Stimulated activated CD4-positive, alpha-beta T cell treated with anti-CD3 and anti-CD28 coated beads, Interleukin-15, amount 100 ng/mL, for 48 hours (primary cell): ENCODE data around the gene FAM83D.
A peak's percentile ranks its signal among the peaks of the same experiment; 100 is the strongest.

Source experiments
- DNase-seq, 2 donors: peaks; one replicate each; pipeline ENCODE4 v3.0.0-alpha.2; 2020; ENCODE audit warnings: low read depth in 2 of 2

Gene FAM83D, protein sequence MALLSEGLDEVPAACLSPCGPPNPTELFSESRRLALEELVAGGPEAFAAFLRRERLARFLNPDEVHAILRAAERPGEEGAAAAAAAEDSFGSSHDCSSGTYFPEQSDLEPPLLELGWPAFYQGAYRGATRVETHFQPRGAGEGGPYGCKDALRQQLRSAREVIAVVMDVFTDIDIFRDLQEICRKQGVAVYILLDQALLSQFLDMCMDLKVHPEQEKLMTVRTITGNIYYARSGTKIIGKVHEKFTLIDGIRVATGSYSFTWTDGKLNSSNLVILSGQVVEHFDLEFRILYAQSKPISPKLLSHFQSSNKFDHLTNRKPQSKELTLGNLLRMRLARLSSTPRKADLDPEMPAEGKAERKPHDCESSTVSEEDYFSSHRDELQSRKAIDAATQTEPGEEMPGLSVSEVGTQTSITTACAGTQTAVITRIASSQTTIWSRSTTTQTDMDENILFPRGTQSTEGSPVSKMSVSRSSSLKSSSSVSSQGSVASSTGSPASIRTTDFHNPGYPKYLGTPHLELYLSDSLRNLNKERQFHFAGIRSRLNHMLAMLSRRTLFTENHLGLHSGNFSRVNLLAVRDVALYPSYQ

DNA sequence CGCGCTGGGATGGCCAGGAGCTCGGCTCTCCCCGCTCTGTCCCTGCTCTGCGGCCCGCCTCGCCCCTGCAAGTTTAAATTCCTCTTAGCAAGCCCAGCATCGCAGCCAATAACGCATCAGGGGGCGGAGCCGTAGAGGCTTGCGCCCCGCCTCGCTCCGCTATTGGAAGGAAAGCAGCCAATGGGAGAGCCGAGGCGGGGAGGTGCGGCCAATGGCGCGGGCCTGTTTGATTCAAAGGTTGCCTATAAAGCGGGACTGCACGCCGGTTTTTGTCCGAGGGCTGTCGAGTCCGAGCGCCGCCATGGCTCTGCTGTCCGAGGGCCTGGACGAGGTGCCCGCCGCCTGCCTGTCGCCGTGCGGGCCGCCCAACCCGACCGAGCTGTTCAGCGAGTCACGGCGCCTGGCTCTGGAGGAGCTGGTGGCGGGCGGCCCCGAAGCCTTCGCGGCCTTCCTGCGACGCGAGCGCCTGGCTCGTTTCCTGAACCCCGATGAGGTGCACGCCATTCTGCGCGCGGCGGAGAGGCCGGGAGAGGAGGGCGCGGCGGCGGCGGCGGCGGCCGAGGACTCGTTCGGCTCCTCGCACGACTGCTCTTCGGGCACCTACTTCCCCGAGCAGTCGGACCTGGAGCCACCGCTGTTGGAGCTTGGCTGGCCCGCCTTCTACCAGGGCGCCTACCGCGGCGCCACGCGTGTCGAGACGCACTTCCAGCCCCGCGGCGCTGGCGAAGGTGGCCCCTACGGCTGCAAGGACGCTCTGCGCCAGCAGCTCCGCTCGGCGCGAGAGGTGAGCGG lies at the start of gene FAM83D:
FAM83D (plus strand) TSS at position 276 of the 792 bp plus-strand sequence; CDS start at position 302, 26 bp downstream.
- DNase-seq = peak; percentile 96 to 97

DNA sequence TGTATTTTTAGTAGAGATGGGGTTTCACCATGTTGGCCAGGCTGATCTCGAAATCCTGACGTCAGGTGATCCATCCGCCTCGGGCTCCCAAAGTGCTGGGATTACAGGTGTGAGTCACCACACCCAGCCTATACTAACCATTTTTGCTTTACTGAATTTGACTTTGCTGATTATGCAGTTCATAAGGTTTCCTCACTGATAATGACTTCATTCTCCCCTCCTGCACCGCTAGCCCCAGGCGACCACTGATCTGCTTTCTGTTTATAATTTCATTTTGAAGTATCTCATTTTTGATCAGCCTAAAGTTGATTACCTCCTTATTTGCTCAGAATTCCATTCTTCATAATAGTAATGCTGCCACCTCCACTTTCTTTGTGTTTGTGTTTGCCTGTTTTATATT lies 48.7 kb upstream of the FAM83D start:
- DNase-seq = no peak

DNA sequence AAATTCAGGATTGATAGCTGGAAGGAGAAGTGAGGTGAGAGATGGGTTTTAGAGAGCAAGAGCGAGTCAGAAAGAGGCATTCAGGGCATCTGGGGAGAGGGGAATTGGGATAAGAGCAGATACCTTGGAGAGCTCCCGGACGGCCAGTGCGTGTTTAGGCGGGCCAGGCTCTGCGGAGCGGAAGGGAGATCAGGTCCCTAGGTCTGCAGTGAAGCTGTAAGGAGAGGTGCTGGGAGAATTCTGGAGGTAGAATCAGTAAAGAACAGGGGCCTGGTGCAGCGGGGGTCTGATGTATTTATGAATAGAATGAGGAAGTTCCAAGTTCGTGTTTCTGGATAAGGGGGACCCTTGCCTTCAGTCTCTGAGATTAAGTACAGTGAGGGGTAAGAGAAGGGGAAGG lies 47.4 kb upstream of the FAM83D start:
- no peak for DNase-seq

DNA sequence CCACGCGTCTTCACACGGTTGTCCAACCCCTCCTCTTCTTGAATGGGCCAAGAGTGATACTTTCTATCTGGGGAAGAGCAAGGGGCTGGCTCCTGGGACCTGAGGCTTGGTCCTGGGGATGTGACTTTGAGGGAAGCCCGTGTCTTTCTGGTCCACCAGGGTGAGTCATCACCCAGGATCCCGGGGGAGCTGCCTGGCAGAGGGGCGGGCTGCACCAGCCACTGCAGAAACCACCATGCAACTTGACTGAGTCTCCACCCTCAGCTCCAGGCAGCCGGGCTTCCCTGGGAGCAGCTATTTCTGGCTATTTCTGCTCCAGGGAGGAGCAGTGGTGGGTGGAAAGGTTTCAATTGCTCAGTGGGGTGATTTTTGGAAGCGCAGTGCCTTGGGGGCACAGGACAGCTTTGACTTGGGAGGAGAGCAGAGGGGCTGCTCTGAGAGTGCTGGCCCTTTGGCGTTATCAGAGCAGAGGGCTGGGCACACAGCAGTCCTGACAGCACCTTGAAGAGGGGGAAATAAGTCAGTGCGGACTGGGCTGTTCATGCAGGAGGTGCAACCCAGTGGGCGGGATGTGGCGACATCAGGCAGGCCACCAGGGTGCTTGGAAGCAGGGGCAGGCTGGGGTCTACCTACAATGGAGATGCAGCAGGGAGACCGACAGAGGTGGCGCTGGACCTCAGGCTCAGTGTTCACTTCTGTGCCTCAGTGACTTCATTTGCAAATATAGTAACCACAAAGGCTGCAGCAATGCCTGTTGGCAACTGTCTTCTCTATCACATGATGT lies 45.1 kb upstream of the FAM83D start:
- no peak for DNase-seq

DNA sequence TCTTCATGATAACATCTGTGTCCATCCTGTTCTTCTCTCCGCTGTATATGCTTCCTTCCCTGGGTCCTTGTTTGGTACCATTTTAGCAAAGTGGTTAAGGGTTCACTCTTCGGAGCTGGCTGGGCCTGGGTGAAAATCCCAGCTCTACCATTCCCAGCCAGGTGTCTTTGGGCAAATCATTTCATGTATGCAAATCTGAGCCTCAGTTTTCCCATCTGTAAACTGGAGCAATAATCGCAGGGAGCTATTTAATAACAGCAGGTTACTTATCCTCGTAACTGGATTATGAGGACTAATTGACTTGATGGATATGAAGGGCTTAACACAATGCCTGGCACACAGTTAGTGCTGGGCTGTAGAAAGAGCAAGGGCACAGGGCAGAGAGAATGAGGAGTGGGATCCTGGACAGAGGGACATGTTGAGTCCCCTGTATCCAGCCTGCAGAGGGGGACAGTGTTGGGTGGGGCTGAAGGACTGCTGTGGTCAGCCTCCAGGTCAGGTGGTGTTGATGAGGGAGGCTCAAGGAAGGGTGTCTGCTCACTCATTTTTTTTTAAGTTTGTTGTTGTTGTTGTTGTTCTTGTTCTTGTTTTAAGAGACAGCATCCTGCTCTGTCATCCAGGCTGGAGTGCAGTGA lies 44.3 kb upstream of the FAM83D start:
- DNase-seq = no peak

DNA sequence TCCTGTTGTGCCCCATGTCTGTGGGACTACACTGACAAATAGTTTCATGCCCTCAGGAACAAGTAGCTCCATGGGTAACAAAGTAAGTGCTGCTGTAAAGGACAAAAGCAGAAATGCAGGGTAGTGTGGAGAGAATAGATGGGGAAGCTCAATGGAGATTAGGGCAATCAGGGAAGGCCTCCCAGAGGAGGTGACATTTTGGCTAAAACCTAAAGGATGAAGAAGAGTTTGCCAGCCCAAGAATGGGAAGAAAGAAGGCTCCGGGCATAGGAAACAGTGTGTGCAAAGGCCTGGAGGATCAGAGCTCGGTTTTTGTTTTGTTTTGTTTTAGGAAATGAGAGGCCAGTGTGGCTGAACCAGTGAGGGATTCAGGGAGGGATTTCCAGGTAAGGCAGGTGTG lies 43.6 kb upstream of the FAM83D start:
- no peak for DNase-seq

DNA sequence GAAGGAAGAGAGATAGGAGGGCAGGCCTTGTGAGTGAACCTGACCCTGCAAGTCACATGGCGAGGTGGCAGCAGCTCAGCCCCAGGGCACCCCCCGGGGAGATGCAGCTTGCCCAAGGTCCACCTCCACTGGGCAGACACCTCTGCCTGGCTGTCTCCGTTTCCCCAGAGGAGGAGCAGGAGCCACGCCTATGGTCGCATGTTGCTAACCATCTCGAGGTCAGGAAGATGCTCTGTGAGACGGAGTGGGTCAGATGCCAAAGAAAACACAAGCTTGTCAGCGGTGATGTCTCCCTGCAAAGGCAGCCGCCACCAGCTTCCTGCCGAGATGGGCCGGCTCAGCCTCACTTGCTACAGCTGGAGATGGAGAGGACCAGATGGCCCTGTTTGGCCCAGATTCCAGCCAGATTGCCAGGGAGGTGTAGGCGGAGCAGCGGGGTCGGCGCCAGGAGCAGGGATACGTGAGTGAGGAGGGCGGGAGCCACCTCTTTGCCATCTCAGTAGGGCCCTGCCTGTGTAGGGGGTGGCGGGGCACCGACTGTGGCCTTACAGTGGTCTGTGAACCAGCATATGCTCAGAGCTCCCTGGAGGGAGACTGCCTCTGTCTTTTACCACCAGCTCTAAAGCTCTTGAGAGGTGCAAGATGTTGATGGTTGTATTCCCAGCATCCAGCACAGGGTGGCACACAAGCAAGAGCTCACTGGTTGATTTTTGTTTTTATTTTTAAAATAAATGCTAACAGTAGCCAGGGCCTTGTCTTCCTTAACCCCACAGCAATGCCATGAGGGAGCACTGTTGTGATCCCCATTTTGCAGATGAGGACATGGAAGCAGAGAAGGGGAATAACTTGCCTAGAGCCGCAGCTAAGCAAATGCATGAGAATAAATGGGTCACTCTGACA lies 42.9 kb upstream of the FAM83D start:
- no peak for DNase-seq

DNA sequence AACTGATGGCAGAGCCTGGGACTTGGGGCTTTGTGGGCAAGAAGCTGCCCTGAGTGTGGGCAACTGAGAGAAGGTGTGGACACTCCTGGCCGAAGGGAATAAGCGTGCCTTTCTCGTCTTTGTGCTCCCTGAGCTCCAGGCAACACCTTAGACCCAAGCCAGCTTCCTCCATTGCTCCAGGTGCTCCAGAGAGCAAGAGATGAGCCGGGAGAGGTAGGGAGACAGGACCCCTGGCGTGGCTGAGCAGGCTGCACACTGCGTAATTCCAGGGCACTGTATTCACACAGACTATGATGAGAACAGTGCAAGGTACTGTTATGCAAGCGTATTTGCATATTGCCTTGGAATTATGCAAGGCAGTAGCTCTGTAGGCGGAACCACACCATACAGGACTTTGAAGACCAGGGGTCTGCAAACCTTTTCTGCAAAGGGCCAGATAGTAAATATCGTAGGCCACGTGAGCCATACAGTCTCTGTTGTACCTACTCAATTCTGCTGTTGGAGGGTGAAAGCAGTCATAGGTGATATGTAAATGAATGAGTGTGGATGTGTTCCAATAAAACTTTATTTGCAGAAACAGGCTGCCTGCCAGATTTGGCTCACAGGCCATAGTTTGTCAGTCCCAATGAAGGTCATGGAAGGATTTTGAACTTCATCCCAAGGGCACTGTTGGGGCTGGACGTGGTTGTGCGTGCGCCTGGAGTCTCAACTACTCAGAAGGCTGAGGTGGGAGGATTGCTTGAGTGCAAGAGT lies 42.1 kb upstream of the FAM83D start:
- no peak for DNase-seq

DNA sequence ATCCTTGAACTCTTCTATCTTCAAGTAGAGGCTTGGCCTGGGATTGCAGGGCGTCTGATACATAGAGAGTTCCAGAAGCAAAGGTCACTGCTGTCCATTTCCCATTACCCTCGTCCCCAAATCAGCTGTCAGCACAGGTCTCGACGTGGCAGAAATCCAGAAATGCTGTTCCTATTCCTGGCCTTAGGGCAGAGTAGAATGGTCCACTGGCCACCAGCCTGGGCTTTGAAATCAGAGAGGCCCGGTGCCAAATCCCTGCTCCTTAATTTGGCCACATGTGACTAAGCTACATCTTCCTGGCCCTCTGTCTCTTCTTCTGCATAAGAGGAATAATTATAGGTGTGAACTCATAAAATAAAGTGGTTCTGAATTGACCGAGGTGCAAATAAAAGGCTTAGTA lies 40.9 kb upstream of the FAM83D start:
- DNase-seq = no peak

DNA sequence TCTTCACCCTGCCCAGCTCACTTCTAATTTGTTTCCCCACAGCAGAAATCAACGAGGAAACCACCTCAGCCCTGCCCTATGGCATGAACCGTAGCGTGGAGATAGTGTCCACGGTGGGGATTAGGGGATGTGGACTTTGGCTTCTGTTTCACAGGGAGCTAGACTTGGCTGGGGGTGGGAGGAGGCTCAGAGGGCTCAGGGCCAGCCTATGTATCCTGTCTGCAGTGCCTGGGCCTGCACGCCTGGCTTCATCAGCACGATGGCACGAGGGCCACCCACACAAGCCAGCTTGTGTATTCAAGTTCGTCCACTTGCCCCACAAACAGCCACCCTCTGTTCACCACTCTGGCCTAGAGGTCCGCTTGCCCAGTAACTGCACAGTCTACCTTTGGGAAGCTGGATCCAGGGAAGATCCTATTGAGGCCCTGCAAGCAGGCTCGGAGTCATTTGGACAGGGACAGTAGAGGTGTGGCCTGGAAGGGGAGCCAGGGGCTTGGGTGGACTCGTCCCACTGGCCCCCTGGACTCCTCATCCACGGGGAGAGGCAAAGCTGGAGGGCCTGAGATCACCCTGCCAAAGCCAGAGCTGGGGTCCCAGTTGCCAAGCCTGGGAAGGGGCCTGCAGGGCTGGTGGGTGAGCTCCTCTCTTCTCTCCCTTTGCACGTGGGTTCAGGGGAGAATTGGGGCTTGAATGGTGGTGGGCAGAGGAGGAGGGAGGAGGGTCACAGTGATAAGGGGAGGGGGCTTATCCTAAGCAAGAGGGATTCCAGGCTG lies 38.0 kb upstream of the FAM83D start:
- DNase-seq = no peak

DNA sequence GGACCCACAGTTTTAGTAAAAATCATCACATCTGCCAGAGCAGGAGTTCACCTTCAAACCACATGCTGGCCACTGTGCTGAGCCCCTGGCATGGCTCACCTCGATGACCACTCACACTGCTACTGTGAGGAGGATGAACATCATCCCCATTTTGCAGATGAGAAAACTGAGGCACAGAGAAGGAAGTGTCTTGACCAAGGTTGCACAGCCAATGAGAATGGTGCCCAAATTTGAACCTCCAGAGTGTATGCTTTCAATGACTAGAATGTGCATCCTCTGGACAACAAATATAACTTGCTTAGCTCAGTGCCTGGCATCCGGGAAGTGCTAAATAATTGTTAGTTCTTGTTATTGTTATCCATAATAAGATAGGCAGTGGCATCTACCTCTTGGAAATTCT lies 37.2 kb upstream of the FAM83D start:
- DNase-seq = no peak

DNA sequence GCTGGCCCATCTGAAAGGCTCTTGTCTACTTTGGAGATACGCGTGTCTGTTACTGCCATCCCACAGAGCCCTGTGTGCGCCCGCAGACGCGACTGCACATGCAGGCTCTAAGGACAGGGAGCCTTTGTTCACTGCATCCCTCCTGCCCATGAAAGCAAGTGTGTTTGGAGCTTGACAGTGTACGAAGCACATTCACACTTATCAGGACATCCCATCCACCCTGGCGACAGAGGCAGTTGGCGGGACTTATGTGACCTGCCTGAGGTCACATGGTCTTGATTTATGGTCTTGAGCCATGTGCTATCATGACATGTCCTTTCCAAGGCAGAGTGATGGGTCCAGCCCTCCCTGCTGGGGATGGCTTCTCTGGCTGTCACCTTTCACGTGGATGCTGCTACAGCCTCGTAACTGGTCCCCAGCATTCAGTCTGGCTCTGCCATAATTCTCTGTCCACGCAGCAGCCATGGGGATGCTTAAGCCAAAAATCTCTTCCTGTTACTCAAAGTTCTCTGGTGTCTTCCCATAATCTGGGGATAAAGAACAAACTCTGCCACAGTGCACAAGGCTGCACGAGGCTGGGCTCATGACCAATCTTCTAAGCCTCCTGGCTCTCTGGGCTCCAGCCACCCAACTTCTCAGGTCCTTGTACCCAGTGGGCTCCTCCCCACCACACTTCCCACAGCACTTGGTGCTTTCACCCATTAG lies 36.3 kb upstream of the FAM83D start:
- DNase-seq = no peak

DNA sequence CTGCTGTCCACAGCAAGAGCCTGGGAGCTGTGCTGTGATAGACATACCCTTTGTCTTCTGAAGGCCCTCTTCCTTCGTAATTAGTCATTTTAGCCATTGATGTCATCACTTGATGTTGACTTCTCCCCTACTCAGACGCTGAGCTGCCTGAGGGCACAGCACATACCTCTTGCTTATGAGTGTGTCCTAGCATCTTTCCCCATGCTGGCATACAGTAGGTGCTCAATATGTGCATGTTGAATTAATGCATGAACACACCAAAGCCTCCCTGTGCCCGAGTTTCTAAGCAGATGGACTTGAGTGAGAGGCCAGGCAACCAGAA lies 35.8 kb upstream of the FAM83D start:
- DNase-seq = no peak

DNA sequence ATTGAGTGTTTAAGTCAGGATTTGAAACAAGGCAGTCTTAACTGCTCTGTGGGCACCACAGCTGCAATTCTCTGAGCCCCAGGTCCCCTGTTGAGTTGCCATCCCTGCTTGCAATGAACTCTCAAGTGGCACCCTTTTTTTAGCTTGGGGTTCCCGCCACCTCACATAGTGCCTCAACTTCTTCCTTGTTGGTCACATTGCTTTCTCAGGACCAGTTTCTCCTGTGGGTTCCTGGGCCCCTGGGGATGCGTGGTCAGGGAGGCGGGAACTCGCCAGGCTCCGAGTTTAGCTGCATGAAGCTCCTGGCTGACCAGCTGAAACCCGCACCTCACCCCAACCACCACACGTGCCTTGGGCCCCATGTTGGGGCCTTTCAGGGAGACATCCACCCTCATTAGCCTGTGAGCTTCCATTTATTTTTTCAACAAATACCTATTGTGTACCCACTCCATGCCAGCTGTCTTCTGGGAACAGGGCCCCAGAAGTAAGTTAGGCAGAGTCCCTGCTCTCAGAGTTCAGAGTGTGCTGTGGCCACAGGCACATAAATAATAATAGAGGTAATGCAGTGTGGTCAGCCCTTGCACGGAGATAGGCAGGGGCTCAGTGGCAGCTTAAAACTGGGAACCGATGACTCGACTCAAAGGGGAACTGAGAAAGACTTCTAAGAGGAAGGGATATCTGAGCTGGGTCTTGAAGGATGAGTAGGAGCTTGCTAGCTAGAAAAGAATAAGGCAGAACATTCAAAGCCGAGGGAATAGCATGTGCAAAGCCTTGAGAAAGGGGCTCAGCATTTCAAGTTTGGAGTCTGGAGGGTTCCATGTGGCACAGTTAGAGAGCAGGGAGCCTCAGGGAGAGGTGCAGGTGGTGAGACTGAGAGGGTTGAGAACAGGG lies 33.9 kb upstream of the FAM83D start:
- DNase-seq = no peak

DNA sequence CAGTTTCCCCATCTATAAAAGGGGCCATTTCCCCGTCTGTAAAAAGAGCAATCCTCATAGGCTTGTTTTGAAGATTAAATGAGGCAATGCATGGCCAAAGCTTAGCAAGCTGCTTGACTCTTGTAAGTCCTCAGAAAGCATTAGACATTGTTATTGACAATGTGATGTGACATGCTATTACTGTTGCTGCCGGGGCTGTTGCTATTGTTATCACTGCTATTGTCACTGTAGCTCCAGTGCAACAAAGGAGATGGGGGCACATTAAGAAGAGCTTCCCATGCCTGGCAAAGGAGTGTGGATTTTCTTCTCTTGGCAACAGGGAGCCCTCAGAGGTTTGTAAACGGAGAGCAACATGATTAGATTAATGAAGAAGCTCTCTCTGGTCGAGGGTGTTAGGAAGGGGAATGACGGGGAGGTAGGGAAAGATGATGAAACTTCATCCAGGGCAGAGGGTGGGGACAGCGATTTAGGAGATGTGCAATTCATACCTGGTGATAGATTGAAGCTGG lies 33.1 kb upstream of the FAM83D start:
- DNase-seq = no peak

DNA sequence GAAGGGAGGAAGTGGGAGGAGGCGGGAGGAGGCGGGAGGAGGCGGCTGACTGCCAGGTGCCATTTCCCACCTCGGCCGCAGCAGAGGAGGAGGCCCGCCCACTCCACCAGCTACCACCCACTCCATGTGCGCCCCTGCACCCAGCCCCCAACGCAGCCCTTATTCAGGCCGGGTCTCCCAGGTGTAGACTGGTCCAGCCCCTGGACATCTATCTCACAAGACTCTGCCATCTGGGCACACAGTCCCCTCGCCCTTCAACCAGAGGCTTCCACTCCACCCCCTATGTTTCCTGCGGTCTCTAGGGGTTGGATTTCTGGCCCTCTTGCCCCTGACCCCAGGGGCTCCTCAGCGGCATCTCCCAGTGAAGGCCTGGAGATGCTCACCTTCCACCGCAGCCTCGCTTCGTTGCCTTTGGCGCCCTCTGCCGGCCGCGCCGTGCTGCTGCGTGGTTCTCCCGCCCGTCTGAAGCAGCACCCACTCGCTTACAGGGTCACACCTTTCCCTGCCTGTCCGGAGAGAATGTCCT lies 32.6 kb upstream of the FAM83D start:
- peak; percentile 62 to 71 for DNase-seq
